Naive thymus-derived CD4-positive, alpha-beta T cell (primary cell): Measurements from ENCODE around the gene AGFG2. TPM values are rescaled to one million over a fixed set of nuclear protein-coding genes. Genes with fewer than 3 reads are reported as not detected.

Experiments used
- ATAC-seq: fragments of 150-1000 bp; cut with Tn5 transposase; 2 replicates; pipeline ENCODE4 v1.10.0; 2021; ENCODE audit warnings: mild to moderate bottlenecking, moderate library complexity
- CTCF ChIA-PET: fragments of 350-600 bp; sonication (Branson Sonifier 250); formaldehyde crosslinking; loops from one replicate; lab custom pipeline; 2021; ENCODE audit warnings: antibody characterized with exemption; lab: Charles Lee
- POLR2A ChIA-PET: fragments of 350-600 bp; sonication (Branson Sonifier 250); formaldehyde crosslinking; loops from one replicate; lab custom pipeline; 2021; ENCODE audit warnings: antibody characterized with exemption, inconsistent platforms; lab: Charles Lee
- DNase-seq, 9 donors: peaks; one replicate each; pipeline versions ENCODE4 v3.0.0 to v3.0.0-alpha.2; 2020 to 2022; ENCODE audit warnings: mixed read lengths in 1 of 9
- H3K27ac ChIP-seq: one replicate; pipeline ENCODE4 v1.7.0; 2013; ENCODE audit warnings: mild to moderate bottlenecking, low read depth, low read length, moderate library complexity
- H3K27me3 ChIP-seq, 2 donors: one replicate each; pipeline ENCODE4 v1.7.0; 2013; ENCODE audit warnings: low read length in 2 of 2, mild to moderate bottlenecking in 2 of 2, moderate library complexity in 2 of 2; ENCODE audit not compliant: control insufficient read depth in 2 of 2, insufficient read depth in 2 of 2
- H3K36me3 ChIP-seq, 3 experiments: 1 replicate in 2 of 3; 2 replicates in 1 of 3; pipeline ENCODE4 v1.7.0; 2013; ENCODE audit warnings: low read length in 3 of 3, mild to moderate bottlenecking in 3 of 3, moderate library complexity in 1 of 3; ENCODE audit not compliant: insufficient read depth in 3 of 3, control insufficient read depth in 2 of 3
- H3K4me1 ChIP-seq, 2 donors: one replicate each; pipeline ENCODE4 v1.7.0; 2013; ENCODE audit warnings: low read length in 2 of 2, mild to moderate bottlenecking in 2 of 2, moderate library complexity in 1 of 2; ENCODE audit not compliant: control insufficient read depth in 2 of 2, insufficient read depth in 2 of 2
- H3K4me3 ChIP-seq: 2 replicates; pipeline ENCODE4 v1.7.0; 2013; ENCODE audit warnings: mild to moderate bottlenecking, low read length
- H3K9me3 ChIP-seq, 3 experiments: 1 replicate in 2 of 3; 2 replicates in 1 of 3; pipeline ENCODE4 v1.7.0; 2013; ENCODE audit warnings: low read length in 3 of 3; ENCODE audit not compliant: control insufficient read depth in 2 of 3
- H3K27ac Mint-ChIP-seq, 9 donors: one replicate each; pipeline ENCODE4 v1.8.0; 2020 to 2022; ENCODE audit warnings: mixed read lengths in 9 of 9, mild to moderate bottlenecking in 8 of 9, moderate library complexity in 5 of 9, inconsistent platforms in 2 of 9
- H3K27me3 Mint-ChIP-seq, 5 donors: one replicate each; pipeline ENCODE4 v1.8.0; 2021 to 2022; ENCODE audit warnings: mixed read lengths in 5 of 5, mild to moderate bottlenecking in 1 of 5
- H3K36me3 Mint-ChIP-seq, 5 donors: one replicate each; pipeline ENCODE4 v1.8.0; 2020 to 2022; ENCODE audit warnings: mixed read lengths in 5 of 5, mild to moderate bottlenecking in 3 of 5, inconsistent platforms in 1 of 5
- H3K4me1 Mint-ChIP-seq, 7 donors: one replicate each; pipeline ENCODE4 v1.8.0; 2020 to 2022; ENCODE audit warnings: mixed read lengths in 7 of 7, mild to moderate bottlenecking in 3 of 7, inconsistent platforms in 1 of 7
- H3K4me3 Mint-ChIP-seq, 10 donors: one replicate each; pipeline ENCODE4 v1.8.0; 2020 to 2022; ENCODE audit warnings: mild to moderate bottlenecking in 10 of 10, mixed read lengths in 10 of 10, moderate library complexity in 6 of 10, inconsistent platforms in 2 of 10
- H3K9me3 Mint-ChIP-seq, 11 donors: one replicate each; pipeline ENCODE4 v1.8.0; 2020 to 2022; ENCODE audit warnings: mixed read lengths in 11 of 11, mild to moderate bottlenecking in 4 of 11, inconsistent platforms in 1 of 11, moderate library complexity in 1 of 11
- intact Hi-C, 2 donors: fragments of 100-400 bp; cut with micrococcal nuclease; formaldehyde crosslinking; loops; one replicate each; pipeline ENCODE4 v1.15.1; 2023
- polyA plus RNA-seq, 2 donors: library from polyadenylated mRNA; unstranded; fragments of 300-500 nt; fragmentation: Illumina TruSeq; gene quantifications; one replicate each; pipeline ENCODE4 v1.2.3, GENCODE V29; 2021
- total RNA-seq, 6 experiments: library from RNA in 5 of 6; stranded (reverse) in 5 of 6; gene quantifications; 1 replicate in 5 of 6; 2 replicates in 1 of 6; pipeline ENCODE4 v1.2.3 and lab custom pipeline; 2021 to 2026

Gene AGFG2
- total and polyA plus RNA-seq, 7 experiments from 2014 or later: 5.7 to 42.4 (median 23.2) TPM

- Histone ChIP-seq H3K4me3 (peak overlapping the region; percentile 51), H3K27ac (peak overlapping the region; percentile 59)
- POLR2A ChIA-PET: interaction anchor here (0.7 to 12.4 kb wide), 5 partner anchors 16 to 123 kb away, joined by 3 to 173 read pairs (median 4); partner anchors contain the start of genes FBXO24 and LRCH4
Observed at GRCh38 chr7:100568896-100569844, 30.2 kb downstream of the AGFG2 start.

GRCh38 chr7:100570954-100571828, 32.2 kb downstream of the AGFG2 start:
- intact Hi-C loops: loop anchor here in 1 of 2 donors (1.0 kb wide), 3 partner anchors 12 to 41 kb away; partner anchors contain the start of gene MOSPD3
- Mint-ChIP-seq H3K4me1 (peaks cover 11 to 44% (median 27%) of the 10 kb centered on the region in 7 donors), H3K4me3 (peak overlapping the region in 4 of 10 donors; percentile 2 to 76 (median 58)), H3K36me3 (peaks cover 0 to 10% (median 0%) of the 10 kb centered on the region in 5 donors), H3K27me3 (peaks cover 0 to 4% (median 0%) of the 10 kb centered on the region in 5 donors), H3K27ac (peak overlapping the region in 7 of 9 donors; percentile 11 to 80 (median 72)), H3K9me3 (no peaks in the 10 kb centered on the region)
- ATAC-seq (no peak), DNase-seq (no peak)
- ChIA-PET POLR2A (interaction anchor here (0.7 to 3.3 kb wide), 5 partner anchors 8 to 63 kb away, joined by 3 to 70 read pairs (median 4); partner anchors contain the start of genes FBXO24 and LRCH4), CTCF (interaction anchor here (0.6 to 1.9 kb wide), 3 partner anchors 15 to 106 kb away, joined by 3 to 8 read pairs (median 4); partner anchors contain the start of genes FBXO24 and LRCH4)
- Histone ChIP-seq H3K9me3 (no peaks in the 10 kb centered on the region), H3K36me3 (peaks cover 4 to 42% (median 13%) of the 10 kb centered on the region in 3 experiments), H3K27me3 (no peaks in the 10 kb centered on the region), H3K27ac (no peak overlapping the region), H3K4me1 (peaks cover 25 to 32% of the 10 kb centered on the region in 2 donors), H3K4me3 (no peak overlapping the region)

More at GRCh38 chr7:100568896-100569844, 30.2 kb downstream of the AGFG2 start:
- DNase-seq: peak in 5 of 9 donors; percentile 31 to 47 (median 38)
- intact Hi-C loops: loop anchor here in 1 of 2 donors (1.0 kb wide), 1 partner anchor 14 kb away; no protein-coding TSS in a partner anchor
- H3K9me3 Mint-ChIP-seq: no peaks in the 10 kb centered on the region
- H3K27me3 Mint-ChIP-seq: peaks cover 0 to 4% (median 0%) of the 10 kb centered on the region in 5 donors
- peak overlapping the region; percentile 62 to 92 (median 83) for H3K27ac Mint-ChIP-seq
- peaks cover 25 to 32% of the 10 kb centered on the region in 2 donors for H3K4me1 ChIP-seq
- H3K4me3 Mint-ChIP-seq: peak overlapping the region; percentile 3 to 78 (median 70)
- CTCF ChIA-PET: interaction anchor here (1.3 to 1.8 kb wide), 3 partner anchors 15 to 20 kb away, joined by 5 to 8 read pairs (median 7); partner anchors contain the start of genes FBXO24 and LRCH4
- H3K36me3 Mint-ChIP-seq: peaks cover 0 to 10% (median 0%) of the 10 kb centered on the region in 5 donors
- no peaks in the 10 kb centered on the region for H3K27me3 ChIP-seq
- H3K9me3 ChIP-seq: no peaks in the 10 kb centered on the region
- ATAC-seq: peak; percentile 45
- H3K36me3 ChIP-seq: peaks cover 0 to 22% (median 0%) of the 10 kb centered on the region in 3 experiments
- H3K4me1 Mint-ChIP-seq: peaks cover 12 to 49% (median 30%) of the 10 kb centered on the region in 7 donors

GRCh38 chr7:100571829-100572116, 32.8 kb downstream of the AGFG2 start:
- H3K4me3 ChIP-seq: no peak overlapping the region
- H3K36me3 ChIP-seq: peaks cover 6 to 48% (median 19%) of the 10 kb centered on the region in 3 experiments
- ATAC-seq: no peak
- Mint-ChIP-seq H3K9me3 (no peaks in the 10 kb centered on the region), H3K36me3 (peaks cover 0 to 13% (median 0%) of the 10 kb centered on the region in 5 donors), H3K27me3 (peaks cover 0 to 4% (median 0%) of the 10 kb centered on the region in 5 donors), H3K4me1 (peaks cover 11 to 44% (median 27%) of the 10 kb centered on the region in 7 donors), H3K27ac (peak overlapping the region in 7 of 9 donors; percentile 11 to 80 (median 72)), H3K4me3 (peak overlapping the region in 4 of 10 donors; percentile 17 to 50 (median 22))
- POLR2A ChIA-PET: interaction anchor here (1.6 to 3.3 kb wide), 2 partner anchors 12 to 34 kb away, joined by 4 to 70 read pairs; partner anchors contain the start of genes FBXO24 and LRCH4
- no peaks in the 10 kb centered on the region for H3K27me3 ChIP-seq
- intact Hi-C loops: no loop called here
- H3K9me3 ChIP-seq: no peaks in the 10 kb centered on the region
- no peak for DNase-seq
- peaks cover 25 to 32% of the 10 kb centered on the region in 2 donors for H3K4me1 ChIP-seq
- H3K27ac ChIP-seq: no peak overlapping the region
- CTCF ChIA-PET: interaction anchor here (0.6 to 1.9 kb wide), 3 partner anchors 14 to 106 kb away, joined by 3 to 8 read pairs (median 4); partner anchors contain the start of genes FBXO24 and LRCH4

GRCh38 chr7:100572281-100572948, 33.4 kb downstream of the AGFG2 start:
- peaks cover 25 to 32% of the 10 kb centered on the region in 2 donors for H3K4me1 ChIP-seq
- DNase-seq: no peak
- Mint-ChIP-seq H3K4me1 (peaks cover 11 to 44% (median 27%) of the 10 kb centered on the region in 7 donors), H3K36me3 (peaks cover 0 to 13% (median 0%) of the 10 kb centered on the region in 5 donors), H3K9me3 (no peaks in the 10 kb centered on the region), H3K27ac (peak overlapping the region in 6 of 9 donors; percentile 11 to 80 (median 66)), H3K27me3 (peaks cover 0 to 4% (median 0%) of the 10 kb centered on the region in 5 donors), H3K4me3 (peak overlapping the region in 3 of 10 donors; percentile 17 to 50 (median 23))
- no peaks in the 10 kb centered on the region for H3K9me3 ChIP-seq
- peaks cover 6 to 55% (median 22%) of the 10 kb centered on the region in 3 experiments for H3K36me3 ChIP-seq
- no peak for ATAC-seq
- ChIA-PET CTCF (no interaction called here), POLR2A (interaction anchor here (1.6 to 3.3 kb wide), 2 partner anchors 12 to 33 kb away, joined by 4 to 70 read pairs; partner anchors contain the start of genes FBXO24 and LRCH4)
- no peak overlapping the region for H3K27ac ChIP-seq
- intact Hi-C loops: no loop called here
- no peaks in the 10 kb centered on the region for H3K27me3 ChIP-seq
- H3K4me3 ChIP-seq: no peak overlapping the region

- Mint-ChIP-seq H3K27me3 (peaks cover 0 to 4% (median 0%) of the 10 kb centered on the region in 5 donors), H3K27ac (no peak overlapping the region), H3K4me1 (peaks cover 11 to 37% (median 21%) of the 10 kb centered on the region in 7 donors), H3K36me3 (peaks cover 0 to 13% (median 0%) of the 10 kb centered on the region in 5 donors), H3K4me3 (no peak overlapping the region), H3K9me3 (no peaks in the 10 kb centered on the region)
- ChIA-PET CTCF (no interaction called here), POLR2A (interaction anchor here (3.3 kb wide), 1 partner anchor 11 kb away, joined by 70 read pairs; the partner anchor contains the start of genes FBXO24 and LRCH4)
- peaks cover 20 to 30% of the 10 kb centered on the region in 2 donors for H3K4me1 ChIP-seq
- H3K4me3 ChIP-seq: no peak overlapping the region
- peaks cover 6 to 62% (median 22%) of the 10 kb centered on the region in 3 experiments for H3K36me3 ChIP-seq
- DNase-seq (no peak), ATAC-seq (no peak)
- intact Hi-C loops: no loop called here
- no peaks in the 10 kb centered on the region for H3K27me3 ChIP-seq
- no peak overlapping the region for H3K27ac ChIP-seq
- no peaks in the 10 kb centered on the region for H3K9me3 ChIP-seq
Observed at GRCh38 chr7:100572949-100573675, 34.1 kb downstream of the AGFG2 start.
